GM12864 (cell line): ENCODE results near the gene ABCA4.
"Not testable (repeated sequence)": the region's sequence is repeated elsewhere in the genome, so short reads cannot be mapped to it uniquely, and the experiment has no call there.

Source experiments
- DNase-seq: peaks from one replicate; pipeline ENCODE4 v3.0.0-alpha.2; 2011; ENCODE audit warnings: low read depth
- H3K4me3 ChIP-seq: 2 replicates; pipeline ENCODE4 v1.5.1; 2011; ENCODE audit warnings: mild to moderate bottlenecking, low read depth, low read length, control low read depth
- CTCF ChIP-seq: IDR thresholded peaks from 2 replicates; pipeline ENCODE4 v1.5.1; 2011; ENCODE audit warnings: low read depth, mild to moderate bottlenecking, moderate library complexity, low read length, control low read depth, inconsistent platforms; ENCODE audit errors: missing control alignments

The ABCA4 gene

GRCh38 chr1:94001397-94002045 lies 119.4 kb downstream of the ABCA4 start:
- no peak for DNase-seq
- H3K4me3 ChIP-seq: no peak overlapping the region
- TF ChIP-seq CTCF: no peak

- no peak overlapping the region for H3K4me3 ChIP-seq
- DNase-seq: no peak
- TF ChIP-seq CTCF: no peak
Measured at GRCh38 chr1:94000510-94001282, 120.3 kb downstream of the ABCA4 start.

- DNase-seq: no peak
- TF ChIP-seq CTCF: no peak
Measured at GRCh38 chr1:93999840-94000415, 121.0 kb downstream of the ABCA4 start.

GRCh38 chr1:93998532-93998931 lies 122.4 kb downstream of the ABCA4 start:
- H3K4me3 ChIP-seq, DNase-seq: not testable (repeated sequence)

More at GRCh38 chr1:93999840-94000415, 121.0 kb downstream of the ABCA4 start:
- no peak overlapping the region for H3K4me3 ChIP-seq

GRCh38 chr1:93997756-93998155 lies 123.2 kb downstream of the ABCA4 start:
- no peak for TF ChIP-seq CTCF
- no peak overlapping the region for H3K4me3 ChIP-seq

GRCh38 chr1:93995837-93996536 lies 125.0 kb downstream of the ABCA4 start:
- TF ChIP-seq CTCF: no peak
- DNase-seq: no peak

More at GRCh38 chr1:93997756-93998155, 123.2 kb downstream of the ABCA4 start:
- no peak for DNase-seq

GRCh38 chr1:93993731-93994130 lies 127.2 kb downstream of the ABCA4 start:
- DNase-seq: no peak
- no peak for TF ChIP-seq CTCF

More at GRCh38 chr1:93995837-93996536, 125.0 kb downstream of the ABCA4 start:
- no peak overlapping the region for H3K4me3 ChIP-seq

More at GRCh38 chr1:93993731-93994130, 127.2 kb downstream of the ABCA4 start:
- H3K4me3 ChIP-seq: no peak overlapping the region
